A549 (cell line): ENCODE data around the gene RAB37. TPM values are rescaled to one million over a fixed set of nuclear protein-coding genes. Genes with fewer than 3 reads are reported as not detected.

Experiments
- ATAC-seq, 2 experiments: fragments of 200-7000 bp in 1 of 2; fragments of >200 bp in 1 of 2; cut with Nextera tagmentation in 1 of 2; cut with Tn5 transposase in 1 of 2; 3 replicates each; pipeline versions ENCODE4 v1.8.0 to v1.9.1; 2018 to 2020; ENCODE audit warnings: mild to moderate bottlenecking in 1 of 2, moderate library complexity in 1 of 2
- CTCF ChIA-PET: fragments of 300-600 bp; sonication (Branson Sonifier 250); formaldehyde crosslinking; extraction: SDS; loops from one replicate; lab custom pipeline; 2021; ENCODE audit warnings: antibody characterized with exemption, inconsistent platforms; lab: Yijun Ruan, JAX
- POLR2A ChIA-PET: fragments of 350-600 bp; formaldehyde crosslinking; extraction: SDS; loops from one replicate; lab custom pipeline; 2021; ENCODE audit warnings: antibody characterized with exemption, inconsistent platforms; lab: Yijun Ruan, JAX
- DNase-seq, 2 experiments: peaks; one replicate each; pipeline versions ENCODE4 v3.0.0 to v3.0.0-alpha.2; 2011 to 2016; ENCODE audit warnings: low read depth in 1 of 2, low spot score in 1 of 2
- FAIRE-seq: peaks from 2 replicates; lab custom pipeline; 2011; peaks lifted over from hg19 to GRCh38; lab: Jason Lieb, UNC
- H3K27ac ChIP-seq, 2 experiments: fragments of >200 bp; sonication (Bioruptor Twin); formaldehyde crosslinking; 3 replicates each; pipeline ENCODE4 v1.5.1; 2016 to 2017
- H3K4me1 ChIP-seq: fragments of >200 bp; sonication (Bioruptor Twin); formaldehyde crosslinking; 3 replicates; pipeline ENCODE4 v1.6.1; 2016
- H3K4me2 ChIP-seq: fragments of >200 bp; sonication (Bioruptor Twin); formaldehyde crosslinking; 3 replicates; pipeline ENCODE4 v1.6.1; 2016
- H3K4me3 ChIP-seq: fragments of >200 bp; sonication (Bioruptor Twin); formaldehyde crosslinking; 3 replicates; pipeline ENCODE4 v1.5.1; 2016
- H3K9me3 ChIP-seq: fragments of >200 bp; sonication (Bioruptor Twin); formaldehyde crosslinking; 3 replicates; pipeline ENCODE4 v1.6.1; 2016
- BHLHE40 ChIP-seq: IDR thresholded peaks from 2 replicates; pipeline ENCODE4 v1.6.1; 2012; ENCODE audit warnings: low read depth, low read length, inconsistent platforms
- CBX8 ChIP-seq: fragments of 200-600 bp; sonication (generic); IDR thresholded peaks from 2 replicates; pipeline ENCODE4 v1.6.1; 2016
- CEBPB ChIP-seq, 2 experiments: fragments of >200 bp in 1 of 2; sonication (Bioruptor Twin) in 1 of 2; formaldehyde crosslinking in 1 of 2; IDR thresholded peaks; 2 replicates each; pipeline ENCODE4 v1.6.1; 2012 to 2016
- EHF ChIP-seq: fragments of 250-450 bp; sonication (Bioruptor Pico); IDR thresholded peaks from 2 replicates; pipeline ENCODE4 v1.5.0; 2020; ENCODE audit warnings: mild to moderate bottlenecking
- FOXS1 ChIP-seq: fragments of 250-450 bp; sonication (Bioruptor Pico); IDR thresholded peaks from 2 replicates; pipeline ENCODE4 v1.5.0; 2020; ENCODE audit warnings: mild to moderate bottlenecking, moderate library complexity
- HDAC2 ChIP-seq: fragments of 200-600 bp; sonication (generic); IDR thresholded peaks from 2 replicates; pipeline ENCODE4 v1.6.1; 2016
- HOXA7 ChIP-seq: fragments of 250-450 bp; sonication (Bioruptor Pico); IDR thresholded peaks from 2 replicates; pipeline ENCODE4 v1.5.0; 2020; ENCODE audit warnings: mild to moderate bottlenecking, moderate library complexity
- HOXB5 ChIP-seq: fragments of 250-450 bp; sonication (Bioruptor Pico); IDR thresholded peaks from 2 replicates; pipeline ENCODE4 v1.5.0; 2020; ENCODE audit warnings: mild to moderate bottlenecking, moderate library complexity
- JUN ChIP-seq, 2 experiments: fragments of >200 bp; sonication (Bioruptor Twin); formaldehyde crosslinking; IDR thresholded peaks; 2 replicates in 1 of 2; 3 replicates in 1 of 2; pipeline ENCODE4 v1.6.1; 2016 to 2017
- MAFK ChIP-seq: fragments of 450-650 bp; IDR thresholded peaks from 2 replicates; pipeline ENCODE4 v1.6.1; 2014; ENCODE audit not compliant: partially characterized antibody
- MYC ChIP-seq: IDR thresholded peaks from 2 replicates; pipeline ENCODE4 v1.6.1; 2012; ENCODE audit warnings: mild to moderate bottlenecking, inconsistent platforms, low read length, improper control_type of control experiment, borderline replicate concordance
- NFE2L2 ChIP-seq: fragments of 150-350 bp; conservative IDR thresholded peaks from 2 replicates; pipeline ENCODE4 v1.6.1; 2014; ENCODE audit warnings: low read length
- PHF8 ChIP-seq: fragments of 200-600 bp; sonication (generic); IDR thresholded peaks from 2 replicates; pipeline ENCODE4 v1.6.1; 2016; ENCODE audit warnings: low read depth, mild to moderate bottlenecking, antibody characterized with exemption, moderate library complexity, borderline replicate concordance
- POLR2AphosphoS2 ChIP-seq: conservative IDR thresholded peaks from 2 replicates; pipeline ENCODE4 v1.6.1; 2012; ENCODE audit warnings: low read length, improper control_type of control experiment, inconsistent platforms
- SMC3 ChIP-seq: fragments of >200 bp; sonication (Bioruptor Twin); formaldehyde crosslinking; IDR thresholded peaks from 3 replicates; pipeline ENCODE4 v1.6.1; 2018; ENCODE audit warnings: inconsistent platforms
- ZNF302 ChIP-seq: fragments of 250-450 bp; sonication (Bioruptor Pico); IDR thresholded peaks from 2 replicates; pipeline ENCODE4 v1.9.0; 2021; ENCODE audit warnings: inconsistent platforms, mild to moderate bottlenecking, moderate library complexity
- ZSCAN20 ChIP-seq: fragments of 250-450 bp; sonication (Bioruptor Pico); IDR thresholded peaks from 2 replicates; pipeline ENCODE4 v1.8.0; 2022; ENCODE audit warnings: mild to moderate bottlenecking, moderate library complexity
- WGBS: methylation state at CpG from one replicate; pipeline ENCODE4 v1.1.6; 2017; ENCODE audit errors: missing lambda C conversion rate; 5-methylcytosine and 5-hydroxymethylcytosine counted together
- polyA plus RNA-seq, 4 experiments: library from polyadenylated mRNA; depleted of rRNA in 3 of 4; stranded (reverse); fragments of >200 nt; fragmentation: RNase III in 1 of 4; extraction: RNeasy Plus Mini Kit Qiagen cat#74134 plus additional on column Dnase treatment in 1 of 4; gene quantifications; 2 replicates in 3 of 4; 3 replicates in 1 of 4; pipeline ENCODE4 v1.2.3, GENCODE V29; 2011 to 2017
- TF ChIP-seq, protein P1 (sequence below): fragments of 250-450 bp; sonication (Bioruptor Pico); IDR thresholded peaks from 2 replicates; pipeline ENCODE4 v1.5.0; 2021; ENCODE audit warnings: mild to moderate bottlenecking, moderate library complexity, borderline replicate concordance
- TF ChIP-seq, protein P2 (sequence below): fragments of 200-600 bp; sonication (generic); IDR thresholded peaks from 2 replicates; pipeline ENCODE4 v1.6.1; 2016; ENCODE audit warnings: antibody characterized with exemption, mild to moderate bottlenecking, moderate library complexity
- TF ChIP-seq, protein P3 (sequence below): IDR thresholded peaks from 2 replicates; pipeline ENCODE4 v1.6.1; 2012; ENCODE audit warnings: low read depth, borderline replicate concordance
- TF ChIP-seq, protein P4 (sequence below): fragments of 250-450 bp; sonication (Bioruptor Pico); IDR thresholded peaks from 2 replicates; pipeline ENCODE4 v1.5.0; 2020; ENCODE audit warnings: low read depth, mild to moderate bottlenecking, moderate library complexity
- TF ChIP-seq, protein P5 (sequence below): fragments of >200 bp; sonication (Bioruptor Twin); formaldehyde crosslinking; IDR thresholded peaks from 3 replicates; pipeline ENCODE4 v1.5.1; 2016
- TF ChIP-seq, protein P6 (sequence below): fragments of 450-650 bp; IDR thresholded peaks from 2 replicates; pipeline ENCODE4 v1.6.1; 2014; ENCODE audit warnings: antibody characterized with exemption

RAB37 gene
- polyA plus RNA-seq, 2 of the 4 experiments (the other 2 are of a cell fraction), result 2.4 to 15.8 TPM

DNA sequence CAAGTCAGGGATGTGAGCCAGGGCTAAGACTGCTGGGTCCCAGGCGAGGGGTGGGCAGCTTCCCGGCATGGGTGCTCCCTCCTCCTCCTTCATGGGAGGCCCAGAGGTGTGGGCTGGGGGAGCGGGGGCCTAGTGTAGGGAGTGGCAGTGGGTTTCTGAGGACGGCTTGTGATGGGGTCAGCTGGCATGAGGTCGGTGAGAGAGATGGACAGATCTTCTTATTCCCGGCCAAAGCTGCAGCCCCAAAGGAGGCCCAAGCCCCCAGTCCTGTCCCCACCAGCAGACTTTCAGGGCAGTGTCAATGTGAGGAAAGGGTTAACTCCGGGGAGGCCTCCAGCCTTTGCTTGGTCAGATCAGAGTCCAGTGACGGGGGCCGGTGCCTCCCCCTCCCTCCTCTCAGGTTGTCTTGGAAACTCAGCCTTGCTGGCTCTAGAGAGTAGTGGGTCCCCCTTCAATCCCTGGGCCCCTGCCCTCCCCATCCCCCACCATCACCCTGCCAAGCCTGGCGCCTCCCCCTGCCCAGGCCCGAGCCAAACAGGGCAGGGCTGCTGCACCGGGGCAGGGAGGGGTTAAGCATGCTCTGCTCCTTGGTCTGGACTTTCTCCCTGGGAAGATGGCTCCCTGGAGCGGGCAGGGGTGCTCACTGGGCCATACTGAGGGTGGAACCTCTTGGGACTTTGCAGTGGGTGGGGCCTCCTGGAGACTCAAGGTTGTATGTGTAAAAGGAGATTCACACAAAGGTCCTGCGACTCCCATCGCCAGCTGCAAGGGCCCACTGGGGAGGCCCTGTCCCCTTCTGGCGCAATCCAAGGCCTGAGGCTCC lies 26.7 kb downstream of the RAB37 start:
- CTCF ChIA-PET, result interaction anchor here (1.2 to 53.6 kb wide), 8 partner anchors 6 to 106 kb away, joined by 3 to 1302 read pairs (median 8); partner anchors contain the start of genes FDXR, GRIN2C, NAT9 and NHERF1
- H3K4me1 ChIP-seq, result peaks cover 67% of the 10 kb centered on the region
- WGBS, result 59% methylated on average over 10 of the region's 16 CpGs
- ATAC-seq (peak; percentile 27 to 73), FAIRE-seq (no peak), DNase-seq (peak in 1 of 2 experiments; percentile 70)
- POLR2A ChIA-PET, result interaction anchor here (1.3 kb wide), 1 partner anchor 13 kb away, joined by 5 read pairs; the partner anchor contains the start of gene NAT9
- H3K4me3 ChIP-seq, result no peak overlapping the region
- peak overlapping the region; percentile 54 to 79 for H3K27ac ChIP-seq
- TF ChIP-seq ZNF302 (CRISPR knock-in tag) (no peak), CEBPB (IDR thresholded peaks at IDR 0.05) (no peak), SMC3 (no peak), BHLHE40 (no peak), PHF8 (no peak), HDAC2 (no peak), ZSCAN20 (no peak), MYC (no peak), MAFK (no peak), HOXA7 (CRISPR knock-in tag) (no peak), FOXS1 (CRISPR knock-in tag) (no peak), POLR2AphosphoS2 (no peak)
- TF ChIP-seq, protein P1, sequence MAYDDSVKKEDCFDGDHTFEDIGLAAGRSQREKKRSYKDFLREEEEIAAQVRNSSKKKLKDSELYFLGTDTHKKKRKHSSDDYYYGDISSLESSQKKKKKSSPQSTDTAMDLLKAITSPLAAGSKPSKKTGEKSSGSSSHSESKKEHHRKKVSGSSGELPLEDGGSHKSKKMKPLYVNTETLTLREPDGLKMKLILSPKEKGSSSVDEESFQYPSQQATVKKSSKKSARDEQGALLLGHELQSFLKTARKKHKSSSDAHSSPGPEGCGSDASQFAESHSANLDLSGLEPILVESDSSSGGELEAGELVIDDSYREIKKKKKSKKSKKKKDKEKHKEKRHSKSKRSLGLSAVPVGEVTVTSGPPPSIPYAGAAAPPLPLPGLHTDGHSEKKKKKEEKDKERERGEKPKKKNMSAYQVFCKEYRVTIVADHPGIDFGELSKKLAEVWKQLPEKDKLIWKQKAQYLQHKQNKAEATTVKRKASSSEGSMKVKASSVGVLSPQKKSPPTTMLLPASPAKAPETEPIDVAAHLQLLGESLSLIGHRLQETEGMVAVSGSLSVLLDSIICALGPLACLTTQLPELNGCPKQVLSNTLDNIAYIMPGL, result no peak
- TF ChIP-seq, protein P2, sequence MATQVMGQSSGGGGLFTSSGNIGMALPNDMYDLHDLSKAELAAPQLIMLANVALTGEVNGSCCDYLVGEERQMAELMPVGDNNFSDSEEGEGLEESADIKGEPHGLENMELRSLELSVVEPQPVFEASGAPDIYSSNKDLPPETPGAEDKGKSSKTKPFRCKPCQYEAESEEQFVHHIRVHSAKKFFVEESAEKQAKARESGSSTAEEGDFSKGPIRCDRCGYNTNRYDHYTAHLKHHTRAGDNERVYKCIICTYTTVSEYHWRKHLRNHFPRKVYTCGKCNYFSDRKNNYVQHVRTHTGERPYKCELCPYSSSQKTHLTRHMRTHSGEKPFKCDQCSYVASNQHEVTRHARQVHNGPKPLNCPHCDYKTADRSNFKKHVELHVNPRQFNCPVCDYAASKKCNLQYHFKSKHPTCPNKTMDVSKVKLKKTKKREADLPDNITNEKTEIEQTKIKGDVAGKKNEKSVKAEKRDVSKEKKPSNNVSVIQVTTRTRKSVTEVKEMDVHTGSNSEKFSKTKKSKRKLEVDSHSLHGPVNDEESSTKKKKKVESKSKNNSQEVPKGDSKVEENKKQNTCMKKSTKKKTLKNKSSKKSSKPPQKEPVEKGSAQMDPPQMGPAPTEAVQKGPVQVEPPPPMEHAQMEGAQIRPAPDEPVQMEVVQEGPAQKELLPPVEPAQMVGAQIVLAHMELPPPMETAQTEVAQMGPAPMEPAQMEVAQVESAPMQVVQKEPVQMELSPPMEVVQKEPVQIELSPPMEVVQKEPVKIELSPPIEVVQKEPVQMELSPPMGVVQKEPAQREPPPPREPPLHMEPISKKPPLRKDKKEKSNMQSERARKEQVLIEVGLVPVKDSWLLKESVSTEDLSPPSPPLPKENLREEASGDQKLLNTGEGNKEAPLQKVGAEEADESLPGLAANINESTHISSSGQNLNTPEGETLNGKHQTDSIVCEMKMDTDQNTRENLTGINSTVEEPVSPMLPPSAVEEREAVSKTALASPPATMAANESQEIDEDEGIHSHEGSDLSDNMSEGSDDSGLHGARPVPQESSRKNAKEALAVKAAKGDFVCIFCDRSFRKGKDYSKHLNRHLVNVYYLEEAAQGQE, result no peak
- H3K9me3 ChIP-seq, result no peaks in the 10 kb centered on the region
- H3K4me2 ChIP-seq, result peak overlapping the region; percentile 66

DNA sequence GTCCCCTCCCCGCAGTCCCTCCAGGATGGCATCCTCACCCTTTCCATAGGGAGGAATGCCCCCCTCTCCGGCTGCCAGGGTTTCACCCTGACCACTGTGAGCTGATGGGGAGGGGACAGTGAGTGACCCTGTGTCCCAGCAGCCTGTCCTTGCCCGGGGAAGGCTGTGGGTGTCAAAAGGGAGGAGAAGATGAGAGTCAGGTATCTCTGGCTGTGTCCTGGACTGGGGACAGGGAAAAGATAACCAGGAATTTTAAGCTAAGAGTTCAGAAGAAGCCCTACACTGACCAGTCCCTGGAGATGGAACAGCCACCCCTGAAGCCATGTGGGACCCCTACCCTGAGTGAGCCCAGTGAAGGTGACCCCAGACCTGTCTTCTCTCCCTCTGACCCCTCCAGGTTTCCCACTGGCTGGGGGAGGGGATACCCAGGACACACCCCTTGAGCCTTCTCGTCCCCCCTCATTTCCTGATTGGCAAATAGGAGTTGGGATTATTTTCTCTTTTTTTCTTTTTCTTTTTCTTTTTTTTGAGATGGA lies 27.8 kb downstream of the RAB37 start:
- DNase-seq (no peak), FAIRE-seq (no peak), ATAC-seq (no peak; a peak in 1 of 6 replicates)
- Histone ChIP-seq H3K9me3 (no peaks in the 10 kb centered on the region), H3K4me2 (peak overlapping the region; percentile 66; the same call in 2 of the 3 replicates), H3K4me3 (no peak overlapping the region), H3K27ac (peak overlapping the region; percentile 54 to 79; a peak in 5 of 6 replicates), H3K4me1 (peaks cover 56% of the 10 kb centered on the region)
- WGBS, result 89% methylated on average over 4 of the region's 4 CpGs
- ChIA-PET CTCF (interaction anchor here (1.2 to 53.6 kb wide), 7 partner anchors 5 to 107 kb away, joined by 3 to 1302 read pairs (median 12); partner anchors contain the start of genes FDXR, GRIN2C, NAT9 and NHERF1), POLR2A (interaction anchor here (1.3 kb wide), 1 partner anchor 11 kb away, joined by 5 read pairs; the partner anchor contains the start of gene NAT9)
- TF ChIP-seq CBX8, result no peak
- TF ChIP-seq, protein P3, sequence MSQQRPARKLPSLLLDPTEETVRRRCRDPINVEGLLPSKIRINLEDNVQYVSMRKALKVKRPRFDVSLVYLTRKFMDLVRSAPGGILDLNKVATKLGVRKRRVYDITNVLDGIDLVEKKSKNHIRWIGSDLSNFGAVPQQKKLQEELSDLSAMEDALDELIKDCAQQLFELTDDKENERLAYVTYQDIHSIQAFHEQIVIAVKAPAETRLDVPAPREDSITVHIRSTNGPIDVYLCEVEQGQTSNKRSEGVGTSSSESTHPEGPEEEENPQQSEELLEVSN, result no peak
- TF ChIP-seq NFE2L2, result no peak
- TF ChIP-seq, protein P1, result no peak
- no peak for TF ChIP-seq JUN (IDR thresholded peaks at IDR 0.05)
- TF ChIP-seq, protein P4, sequence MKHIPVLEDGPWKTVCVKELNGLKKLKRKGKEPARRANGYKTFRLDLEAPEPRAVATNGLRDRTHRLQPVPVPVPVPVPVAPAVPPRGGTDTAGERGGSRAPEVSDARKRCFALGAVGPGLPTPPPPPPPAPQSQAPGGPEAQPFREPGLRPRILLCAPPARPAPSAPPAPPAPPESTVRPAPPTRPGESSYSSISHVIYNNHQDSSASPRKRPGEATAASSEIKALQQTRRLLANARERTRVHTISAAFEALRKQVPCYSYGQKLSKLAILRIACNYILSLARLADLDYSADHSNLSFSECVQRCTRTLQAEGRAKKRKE (CRISPR knock-in tag), result no peak
- no peak for TF ChIP-seq HOXB5
- TF ChIP-seq, protein P5, sequence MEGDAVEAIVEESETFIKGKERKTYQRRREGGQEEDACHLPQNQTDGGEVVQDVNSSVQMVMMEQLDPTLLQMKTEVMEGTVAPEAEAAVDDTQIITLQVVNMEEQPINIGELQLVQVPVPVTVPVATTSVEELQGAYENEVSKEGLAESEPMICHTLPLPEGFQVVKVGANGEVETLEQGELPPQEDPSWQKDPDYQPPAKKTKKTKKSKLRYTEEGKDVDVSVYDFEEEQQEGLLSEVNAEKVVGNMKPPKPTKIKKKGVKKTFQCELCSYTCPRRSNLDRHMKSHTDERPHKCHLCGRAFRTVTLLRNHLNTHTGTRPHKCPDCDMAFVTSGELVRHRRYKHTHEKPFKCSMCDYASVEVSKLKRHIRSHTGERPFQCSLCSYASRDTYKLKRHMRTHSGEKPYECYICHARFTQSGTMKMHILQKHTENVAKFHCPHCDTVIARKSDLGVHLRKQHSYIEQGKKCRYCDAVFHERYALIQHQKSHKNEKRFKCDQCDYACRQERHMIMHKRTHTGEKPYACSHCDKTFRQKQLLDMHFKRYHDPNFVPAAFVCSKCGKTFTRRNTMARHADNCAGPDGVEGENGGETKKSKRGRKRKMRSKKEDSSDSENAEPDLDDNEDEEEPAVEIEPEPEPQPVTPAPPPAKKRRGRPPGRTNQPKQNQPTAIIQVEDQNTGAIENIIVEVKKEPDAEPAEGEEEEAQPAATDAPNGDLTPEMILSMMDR, result no peak
- no peak for TF ChIP-seq ZSCAN20
- TF ChIP-seq, protein P6, sequence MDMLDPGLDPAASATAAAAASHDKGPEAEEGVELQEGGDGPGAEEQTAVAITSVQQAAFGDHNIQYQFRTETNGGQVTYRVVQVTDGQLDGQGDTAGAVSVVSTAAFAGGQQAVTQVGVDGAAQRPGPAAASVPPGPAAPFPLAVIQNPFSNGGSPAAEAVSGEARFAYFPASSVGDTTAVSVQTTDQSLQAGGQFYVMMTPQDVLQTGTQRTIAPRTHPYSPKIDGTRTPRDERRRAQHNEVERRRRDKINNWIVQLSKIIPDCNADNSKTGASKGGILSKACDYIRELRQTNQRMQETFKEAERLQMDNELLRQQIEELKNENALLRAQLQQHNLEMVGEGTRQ, result no peak
- no peak for TF ChIP-seq EHF (CRISPR knock-in tag)
